K562 (cell line): ENCODE data around the gene PDE5A. TPM values are rescaled to one million over a fixed set of nuclear protein-coding genes. Genes with fewer than 3 reads are reported as not detected.

ENCODE experiments used
- ATAC-seq: fragments of 200-7000 bp; cut with Tn5 transposase; 3 replicates; pipeline ENCODE4 v1.9.1; 2020; ENCODE audit warnings: moderate library complexity
- BruUV-seq: library from RNA; stranded (reverse); fragments of 400-500 nt; replicated peaks from 2 replicates; lab custom pipeline; 2021; lab: Mats Ljungman, UMichigan
- CTCF ChIA-PET: fragments of 300-600 bp; formaldehyde crosslinking; extraction: SDS; loops from one replicate; lab custom pipeline; 2021; ENCODE audit warnings: low intra/inter-chr PET ratio; lab: Yijun Ruan, JAX
- POLR2A ChIA-PET: fragments of 300-600, 350-650 bp; sonication (Branson Sonifier 250); formaldehyde crosslinking; extraction: SDS; loops from one replicate; lab custom pipeline; 2021; ENCODE audit warnings: antibody characterized with exemption, inconsistent platforms; lab: Yijun Ruan, JAX
- DNase-seq, 4 experiments: peaks; one replicate each; pipeline versions ENCODE4 v3.0.0 to v3.0.0-alpha.2; 2011 to 2018; ENCODE audit warnings: low spot score in 3 of 4, mixed read lengths in 3 of 4; ENCODE audit errors: extremely low read depth in 1 of 4
- FAIRE-seq: peaks from 2 replicates; lab custom pipeline; 2011; peaks lifted over from hg19 to GRCh38; lab: Jason Lieb, UNC
- H2AFZ ChIP-seq: 2 replicates; pipeline ENCODE4 v1.6.0; 2011; ENCODE audit warnings: low read depth, low read length, control low read depth, inconsistent platforms
- H3K27ac ChIP-seq: fragments of 200-600 bp; 3 replicates; pipeline ENCODE4 v1.8.0; 2011; ENCODE audit warnings: low read depth, mild to moderate bottlenecking, control low read depth, inconsistent platforms, low read length, moderate library complexity, mixed read lengths; ENCODE audit errors: extremely low read depth
- H3K27me3 ChIP-seq, 2 experiments: fragments of 300-600 bp in 1 of 2; 2 replicates in 1 of 2; 3 replicates in 1 of 2; pipeline versions ENCODE4 v1.6.0 to v1.8.0; 2011; ENCODE audit warnings: inconsistent platforms in 2 of 2, low read length in 2 of 2, mild to moderate bottlenecking in 1 of 2, mixed read lengths in 1 of 2, moderate library complexity in 1 of 2; ENCODE audit not compliant: control insufficient read depth in 2 of 2, insufficient read depth in 2 of 2
- H3K36me3 ChIP-seq: fragments of 300-600 bp; 3 replicates; pipeline ENCODE4 v1.8.0; 2011; ENCODE audit warnings: mild to moderate bottlenecking, low read length, inconsistent platforms; ENCODE audit not compliant: control insufficient read depth, insufficient read depth
- H3K4me1 ChIP-seq, 2 experiments: fragments of 200-600 bp in 1 of 2; replicated peaks in 1 of 2; 2 replicates in 1 of 2; 3 replicates in 1 of 2; pipeline versions ENCODE4 v1.5.1 to v1.8.0; 2011; ENCODE audit warnings: inconsistent platforms in 2 of 2, low read length in 2 of 2, mild to moderate bottlenecking in 1 of 2, mixed read lengths in 1 of 2, moderate library complexity in 1 of 2; ENCODE audit not compliant: control insufficient read depth in 2 of 2, insufficient read depth in 2 of 2
- H3K4me2 ChIP-seq: 2 replicates; pipeline ENCODE4 v1.6.1; 2011; ENCODE audit warnings: low read length, control low read depth, inconsistent platforms, mixed read lengths; ENCODE audit not compliant: insufficient read depth
- H3K4me3 ChIP-seq: fragments of 200-600 bp; sonication (generic), shearing (Covaris generic); 2 replicates; pipeline ENCODE4 v1.5.1; 2016; ENCODE audit warnings: control low read depth, inconsistent platforms
- H3K79me2 ChIP-seq: fragments of 200-600 bp; 3 replicates; pipeline ENCODE4 v1.8.0; 2011; ENCODE audit warnings: low read length, inconsistent platforms; ENCODE audit not compliant: control insufficient read depth, insufficient read depth
- H3K9ac ChIP-seq, 2 experiments: 2 replicates each; pipeline versions ENCODE4 v1.6.0 to v1.6.1; 2011; ENCODE audit warnings: low read depth in 2 of 2, low read length in 2 of 2, control low read depth in 1 of 2, inconsistent platforms in 1 of 2, mild to moderate bottlenecking in 1 of 2, mixed read lengths in 1 of 2; ENCODE audit not compliant: insufficient read depth in 1 of 2
- H3K9me1 ChIP-seq: one replicate; pipeline ENCODE4 v1.6.0; 2011; ENCODE audit warnings: inconsistent platforms, mild to moderate bottlenecking, low read length, moderate library complexity; ENCODE audit not compliant: control insufficient read depth, insufficient read depth
- H3K9me3 ChIP-seq: replicated peaks from 2 replicates; pipeline ENCODE4 v1.5.1; 2011; ENCODE audit warnings: low read depth, low read length, inconsistent platforms; ENCODE audit not compliant: control insufficient read depth, insufficient read depth
- H4K20me1 ChIP-seq: replicated peaks from 2 replicates; pipeline ENCODE4 v1.6.1; 2011; ENCODE audit warnings: low read length, inconsistent platforms, mixed read lengths; ENCODE audit not compliant: control insufficient read depth, insufficient read depth
- ARID1B ChIP-seq: fragments of 450-650 bp; IDR thresholded peaks from 2 replicates; pipeline ENCODE4 v1.6.1; 2016; ENCODE audit warnings: antibody characterized with exemption, mild to moderate bottlenecking, inconsistent platforms
- CBFA2T3 ChIP-seq: fragments of 450-650 bp; IDR thresholded peaks from 2 replicates; pipeline ENCODE4 v1.6.1; 2017
- CTBP1 ChIP-seq: fragments of 450-650 bp; IDR thresholded peaks from 2 replicates; pipeline ENCODE4 v1.6.1; 2016; ENCODE audit warnings: borderline replicate concordance
- EGR1 ChIP-seq: fragments of 450-650 bp; conservative IDR thresholded peaks from 2 replicates; pipeline ENCODE4 v1.6.1; 2017; ENCODE audit warnings: mild to moderate bottlenecking
- TEAD1 ChIP-seq, 2 experiments: fragments of 450-650 bp in 1 of 2; sonication (generic) in 1 of 2; formaldehyde crosslinking; IDR thresholded peaks; 2 replicates each; pipeline versions ENCODE4 v1.4.0 to v1.8.0; 2020 to 2022; ENCODE audit warnings: mild to moderate bottlenecking in 2 of 2, missing genetic modification reagents in 1 of 2
- ZC3H11A ChIP-seq: IDR thresholded peaks from 2 replicates; pipeline ENCODE4 v1.6.1; 2012; ENCODE audit warnings: low read depth, low read length, improper control_type of control experiment
- ZNF263 ChIP-seq: sonication (generic); formaldehyde crosslinking; IDR thresholded peaks from 2 replicates; pipeline ENCODE4 v1.8.0; 2022; ENCODE audit warnings: mild to moderate bottlenecking, missing genetic modification reagents, borderline replicate concordance
- ZNF354B ChIP-seq: fragments of 250-450 bp; sonication (Bioruptor Pico); IDR thresholded peaks from 2 replicates; pipeline ENCODE4 v1.4.0; 2020
- WGBS: fragments of 100-300 bp; shearing (Covaris generic); methylation state at CpG from one replicate; pipeline ENCODE4 v1.1.6; 2016; ENCODE audit warnings: low coverage, mixed read lengths; ENCODE audit not compliant: insufficient coverage; ENCODE audit errors: missing lambda C conversion rate; 5-methylcytosine and 5-hydroxymethylcytosine counted together
- in situ Hi-C: fragments of 300-500 bp; cut with MboI; formaldehyde crosslinking; loops from 4 replicates; pipeline ENCODE4 v1.15.0; 2018; ENCODE audit warnings: inconsistent platforms, mixed read lengths
- intact Hi-C: fragments of 100-400 bp; cut with micrococcal nuclease; formaldehyde crosslinking; loops from 2 replicates; pipeline ENCODE4 v1.14.2; 2022
- polyA plus RNA-seq, 8 experiments: library from polyadenylated mRNA; depleted of rRNA in 4 of 8; stranded (reverse) in 5 of 8; unstranded in 3 of 8; fragments of >200 nt; fragmentation: Nextera tagmentation in 2 of 8; fragmentation: Illumina TruSeq in 1 of 8; extraction: Ambion mirVana in 2 of 8; extraction: Trizol in 1 of 8; gene quantifications; 2 replicates each; pipeline versions ENCODE4 v1.2.1 to v1.2.3, GENCODE V29; 2011 to 2014; ENCODE audit warnings: inconsistent platforms in 1 of 8, missing spikeins in 1 of 8
- total RNA-seq, 7 experiments: library from RNA; depleted of rRNA in 6 of 7; stranded (reverse); fragments of >200 nt in 6 of 7; fragmentation: Illumina TruSeq in 2 of 7; extraction: Trizol in 2 of 7; gene quantifications; 2 replicates each; pipeline versions ENCODE4 v1.2.1 to v1.2.3, GENCODE V29; 2011 to 2021; ENCODE audit warnings: low replicate concordance in 1 of 7
- TF ChIP-seq, protein P1 (sequence below): sonication (generic); IDR thresholded peaks from 2 replicates; pipeline ENCODE4 v1.6.1; 2016
- TF ChIP-seq, protein P2 (sequence below): fragments of 450-650 bp; IDR thresholded peaks from 2 replicates; pipeline ENCODE4 v1.6.1; 2018; ENCODE audit not compliant: partially characterized antibody

Gene PDE5A
- total and polyA plus RNA-seq, 9 of the 15 experiments (the other 6 are each of a cell fraction or from before 2014, with no cell fraction given), result 0.07 to 1.9 (median 0.29) TPM

DNA sequence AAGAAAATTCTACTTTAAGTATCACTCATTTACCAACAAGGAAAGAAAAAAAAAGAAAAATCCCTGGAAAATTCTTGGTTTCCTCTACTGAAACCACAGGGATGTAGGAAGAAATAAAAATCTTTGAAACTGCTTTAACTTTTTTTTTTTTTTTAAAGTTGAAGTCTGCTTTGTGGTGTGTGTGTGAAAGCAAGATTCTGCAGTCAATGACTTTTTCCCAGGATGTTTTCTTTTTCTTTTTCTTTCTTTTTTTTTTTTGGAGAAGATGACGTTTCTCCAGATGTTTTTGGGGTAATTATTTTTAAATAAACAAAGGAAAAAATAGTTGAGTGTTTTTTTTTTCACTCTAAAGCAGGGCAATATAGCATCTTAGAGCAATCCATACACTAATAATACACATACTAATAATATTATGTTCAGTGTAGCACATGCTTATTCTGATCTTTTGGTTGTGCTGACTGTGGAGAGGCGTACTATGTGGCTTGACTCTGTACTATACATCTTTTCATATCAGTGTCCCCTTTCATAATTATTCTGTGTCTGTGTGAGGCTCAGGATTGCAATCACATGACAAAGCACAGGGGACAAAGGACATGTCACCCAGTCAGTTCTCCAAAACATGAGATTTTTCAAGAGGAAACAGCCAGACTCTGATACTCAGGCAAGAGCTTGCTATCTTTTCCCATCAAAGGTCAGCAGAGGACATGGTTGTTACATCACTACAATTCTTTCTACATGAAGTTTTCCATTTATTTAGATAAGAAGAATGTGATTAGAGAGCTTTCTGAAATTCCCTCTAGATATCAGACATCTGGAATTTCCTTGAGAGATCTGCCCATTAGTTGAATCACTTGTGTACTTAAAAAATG, 111.0 kb downstream of the PDE5A start (continued):
- no peak for TF ChIP-seq ZC3H11A
- TF ChIP-seq, all 486 proteins: peak for 2

DNA sequence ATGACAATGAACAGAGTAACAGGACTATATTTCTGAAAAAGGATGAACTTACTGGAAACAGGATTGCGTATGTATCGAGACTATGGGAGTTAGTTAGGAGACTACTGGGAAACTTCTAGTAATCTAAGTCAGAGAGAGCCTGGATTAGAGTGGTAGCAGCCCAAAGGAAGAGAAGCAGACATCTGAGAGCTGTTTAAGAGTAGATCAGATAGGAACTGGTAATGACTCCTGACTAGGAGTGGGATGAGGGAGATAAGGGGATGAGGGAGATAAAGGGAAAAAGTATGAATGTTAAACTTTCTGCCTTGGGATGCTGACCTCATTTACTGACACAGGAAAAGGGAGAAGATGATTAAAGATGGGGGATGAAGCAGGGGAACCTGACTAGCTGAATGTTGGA, 116.2 kb downstream of the PDE5A start:
- ChIA-PET POLR2A (no interaction called here), CTCF (no interaction called here)
- in situ Hi-C loops, result no loop called here
- Histone ChIP-seq H3K9me3 (no peaks in the 10 kb centered on the region), H3K4me3 (no peak overlapping the region), H3K27ac (no peak overlapping the region), H2AFZ (no peak overlapping the region), H3K9ac (no peak overlapping the region), H4K20me1 (no peaks in the 10 kb centered on the region), H3K79me2 (no peaks in the 10 kb centered on the region), H3K27me3 (no peaks in the 10 kb centered on the region), H3K9me1 (no peaks in the 10 kb centered on the region), H3K4me2 (no peak overlapping the region), H3K4me1 (no peaks in the 10 kb centered on the region), H3K36me3 (peaks cover 35% of the 10 kb centered on the region; the same call in 2 of the 3 replicates)
- FAIRE-seq (no peak), DNase-seq (peak in 1 of 4 experiments; percentile 2), ATAC-seq (no peak)
- TF ChIP-seq, protein P1, sequence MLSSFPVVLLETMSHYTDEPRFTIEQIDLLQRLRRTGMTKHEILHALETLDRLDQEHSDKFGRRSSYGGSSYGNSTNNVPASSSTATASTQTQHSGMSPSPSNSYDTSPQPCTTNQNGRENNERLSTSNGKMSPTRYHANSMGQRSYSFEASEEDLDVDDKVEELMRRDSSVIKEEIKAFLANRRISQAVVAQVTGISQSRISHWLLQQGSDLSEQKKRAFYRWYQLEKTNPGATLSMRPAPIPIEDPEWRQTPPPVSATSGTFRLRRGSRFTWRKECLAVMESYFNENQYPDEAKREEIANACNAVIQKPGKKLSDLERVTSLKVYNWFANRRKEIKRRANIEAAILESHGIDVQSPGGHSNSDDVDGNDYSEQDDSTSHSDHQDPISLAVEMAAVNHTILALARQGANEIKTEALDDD, result peak; percentile 64; the same call in 1 of the 2 replicates
- TF ChIP-seq ZNF354B (CRISPR knock-in tag) (peak; percentile 32; the same call in 1 of the 2 replicates), TEAD1 (CRISPR knock-in tag; IDR thresholded peaks at IDR 0.05) (no peak), ZNF263 (CRISPR knock-in tag) (peak; percentile 83; the same call in 1 of the 2 replicates), CTBP1 (peak; percentile 23; the same call in 1 of the 2 replicates), EGR1 (no peak), ARID1B (peak; percentile 27; the same call in 1 of the 2 replicates), CBFA2T3 (0 out of 2 replicates have a peak, but pooled peaks have one; percentile 18)
- TF ChIP-seq, protein P2, sequence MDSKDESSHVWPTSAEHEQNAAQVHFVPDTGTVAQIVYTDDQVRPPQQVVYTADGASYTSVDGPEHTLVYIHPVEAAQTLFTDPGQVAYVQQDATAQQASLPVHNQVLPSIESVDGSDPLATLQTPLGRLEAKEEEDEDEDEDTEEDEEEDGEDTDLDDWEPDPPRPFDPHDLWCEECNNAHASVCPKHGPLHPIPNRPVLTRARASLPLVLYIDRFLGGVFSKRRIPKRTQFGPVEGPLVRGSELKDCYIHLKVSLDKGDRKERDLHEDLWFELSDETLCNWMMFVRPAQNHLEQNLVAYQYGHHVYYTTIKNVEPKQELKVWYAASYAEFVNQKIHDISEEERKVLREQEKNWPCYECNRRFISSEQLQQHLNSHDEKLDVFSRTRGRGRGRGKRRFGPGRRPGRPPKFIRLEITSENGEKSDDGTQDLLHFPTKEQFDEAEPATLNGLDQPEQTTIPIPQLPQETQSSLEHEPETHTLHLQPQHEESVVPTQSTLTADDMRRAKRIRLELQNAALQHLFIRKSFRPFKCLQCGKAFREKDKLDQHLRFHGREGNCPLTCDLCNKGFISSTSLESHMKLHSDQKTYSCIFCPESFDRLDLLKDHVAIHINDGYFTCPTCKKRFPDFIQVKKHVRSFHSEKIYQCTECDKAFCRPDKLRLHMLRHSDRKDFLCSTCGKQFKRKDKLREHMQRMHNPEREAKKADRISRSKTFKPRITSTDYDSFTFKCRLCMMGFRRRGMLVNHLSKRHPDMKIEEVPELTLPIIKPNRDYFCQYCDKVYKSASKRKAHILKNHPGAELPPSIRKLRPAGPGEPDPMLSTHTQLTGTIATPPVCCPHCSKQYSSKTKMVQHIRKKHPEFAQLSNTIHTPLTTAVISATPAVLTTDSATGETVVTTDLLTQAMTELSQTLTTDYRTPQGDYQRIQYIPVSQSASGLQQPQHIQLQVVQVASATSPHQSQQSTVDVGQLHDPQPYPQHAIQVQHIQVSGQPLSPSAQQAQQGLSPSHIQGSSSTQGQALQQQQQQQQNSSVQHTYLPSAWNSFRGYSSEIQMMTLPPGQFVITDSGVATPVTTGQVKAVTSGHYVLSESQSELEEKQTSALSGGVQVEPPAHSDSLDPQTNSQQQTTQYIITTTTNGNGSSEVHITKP, result no peak
- intact Hi-C loops, result no loop called here
- 74% methylated on average over 2 of the region's 2 CpGs for WGBS
- no TSS peak for BruUV-seq
